HEK293 (cell line): ENCODE results near the gene MRPL4.
"Not testable (repeated sequence)": the region's sequence is repeated elsewhere in the genome, so short reads cannot be mapped to it uniquely, and the experiment has no call there.

Source experiments
- CTCF ChIA-PET: fragments of 350-600 bp; formaldehyde crosslinking; extraction: SDS; loops from one replicate; lab custom pipeline; 2021; ENCODE audit warnings: antibody characterized with exemption; lab: Yijun Ruan, JAX
- POLR2A ChIA-PET: fragments of 300-600 bp; formaldehyde crosslinking; extraction: SDS; loops from one replicate; lab custom pipeline; 2020; ENCODE audit warnings: antibody characterized with exemption, inconsistent platforms; lab: Yijun Ruan, JAX
- H3K27ac ChIP-seq: fragments of 200-500 bp; sonication (Bioruptor generic); 2 replicates; pipeline ENCODE4 v1.5.1; 2014; ENCODE audit warnings: low read depth, low read length, control low read depth, inconsistent platforms; ENCODE audit errors: extremely low read depth
- H3K36me3 ChIP-seq, 2 experiments: fragments of 200-500 bp in 1 of 2; sonication (Bioruptor generic) in 1 of 2; 1 replicate in 1 of 2; 2 replicates in 1 of 2; pipeline ENCODE4 v1.5.1; 2014 to 2017; ENCODE audit warnings: inconsistent platforms in 2 of 2, low read length in 2 of 2; ENCODE audit not compliant: control insufficient read depth in 2 of 2, insufficient read depth in 1 of 2
- H3K4me1 ChIP-seq: fragments of 200-500 bp; sonication (Bioruptor generic); 2 replicates; pipeline ENCODE4 v1.5.1; 2014; ENCODE audit warnings: mild to moderate bottlenecking, low read length, inconsistent platforms; ENCODE audit not compliant: control insufficient read depth, insufficient read depth
- H3K4me3 ChIP-seq: 2 replicates; pipeline ENCODE4 v1.5.1; 2011; ENCODE audit warnings: low read depth, mild to moderate bottlenecking, control low read depth, low read length, moderate library complexity
- H3K9me3 ChIP-seq: fragments of 200-500 bp; sonication (Bioruptor generic); 2 replicates; pipeline ENCODE4 v1.5.1; 2014; ENCODE audit warnings: low read depth, low read length, inconsistent platforms; ENCODE audit not compliant: control insufficient read depth, insufficient read depth
- GLI4 ChIP-seq: fragments of 450-650 bp; formaldehyde crosslinking; IDR thresholded peaks from 2 replicates; pipeline ENCODE4 v1.5.1; 2016; ENCODE audit warnings: missing biosample characterization, missing genetic modification characterization
- PRDM10 ChIP-seq: fragments of 450-650 bp; formaldehyde crosslinking; IDR thresholded peaks from 2 replicates; pipeline ENCODE4 v1.5.1; 2016; ENCODE audit warnings: missing biosample characterization, missing genetic modification characterization
- ZFP3 ChIP-seq: fragments of 450-650 bp; formaldehyde crosslinking; IDR thresholded peaks from 2 replicates; pipeline ENCODE4 v1.5.1; 2016; ENCODE audit warnings: low read depth, missing biosample characterization, missing genetic modification characterization
- ZIC2 ChIP-seq: fragments of 450-650 bp; formaldehyde crosslinking; IDR thresholded peaks from 2 replicates; pipeline ENCODE4 v1.5.1; 2016; ENCODE audit warnings: missing biosample characterization, missing genetic modification characterization
- ZNF366 ChIP-seq: fragments of 450-650 bp; formaldehyde crosslinking; conservative IDR thresholded peaks from 2 replicates; pipeline ENCODE4 v1.5.1; 2016; ENCODE audit warnings: missing biosample characterization, missing genetic modification characterization
- ZNF621 ChIP-seq: fragments of 450-650 bp; formaldehyde crosslinking; IDR thresholded peaks from 2 replicates; pipeline ENCODE4 v1.5.1; 2017; ENCODE audit warnings: missing biosample characterization, missing genetic modification characterization
- ZNF626 ChIP-seq: fragments of 450-650 bp; sonication (Bioruptor Pico); formaldehyde crosslinking; IDR thresholded peaks from 2 replicates; pipeline ENCODE4 v1.5.1; 2018; ENCODE audit warnings: missing biosample characterization, missing genetic modification characterization, inconsistent platforms
- ZNF747 ChIP-seq: fragments of 450-650 bp; formaldehyde crosslinking; IDR thresholded peaks from 2 replicates; pipeline ENCODE4 v1.5.1; 2016; ENCODE audit warnings: missing biosample characterization, missing genetic modification characterization
- ZNF76 ChIP-seq: fragments of 450-650 bp; formaldehyde crosslinking; IDR thresholded peaks from 2 replicates; pipeline ENCODE4; 2016; ENCODE audit warnings: low read depth, missing biosample characterization, missing genetic modification characterization, borderline replicate concordance
- ZNF768 ChIP-seq: fragments of 450-650 bp; formaldehyde crosslinking; IDR thresholded peaks from 2 replicates; pipeline ENCODE4 v1.5.1; 2018; ENCODE audit warnings: missing biosample characterization, mild to moderate bottlenecking, missing genetic modification characterization
- ZSCAN23 ChIP-seq: fragments of 450-650 bp; formaldehyde crosslinking; IDR thresholded peaks from 2 replicates; pipeline ENCODE4 v1.5.1; 2016; ENCODE audit warnings: missing biosample characterization, missing genetic modification characterization
- TF ChIP-seq, protein P1 (sequence below): fragments of 450-650 bp; formaldehyde crosslinking; IDR thresholded peaks from 2 replicates; pipeline ENCODE4 v1.5.1; 2017; ENCODE audit warnings: missing biosample characterization, missing genetic modification characterization
- TF ChIP-seq, protein P2 (sequence below): fragments of 450-650 bp; formaldehyde crosslinking; IDR thresholded peaks from 2 replicates; pipeline ENCODE4 v1.5.1; 2016; ENCODE audit warnings: missing biosample characterization, missing genetic modification characterization

MRPL4 gene

GRCh38 chr19:10278935-10279334 is 26.9 kb downstream of the MRPL4 start:
- H3K9me3 ChIP-seq, result no peaks in the 10 kb centered on the region
- ChIA-PET CTCF (interaction anchor here (1.1 to 2.5 kb wide), 4 partner anchors 9 to 113 kb away, joined by 3 to 14 read pairs (median 4); partner anchors contain the start of gene ICAM5), POLR2A (interaction anchor here (0.6 to 0.7 kb wide), 2 partner anchors 16 to 91 kb away, joined by 3 to 4 read pairs; no protein-coding TSS in a partner anchor)
- H3K36me3 ChIP-seq, result no peaks in the 10 kb centered on the region
- H3K4me1 ChIP-seq, result no peaks in the 10 kb centered on the region
- TF ChIP-seq ZNF366 (tag by site-specific recombination), result no peak
- TF ChIP-seq ZFP3 (tag by site-specific recombination), result peak; percentile 90
- no peak for TF ChIP-seq ZSCAN23 (tag by site-specific recombination)
- TF ChIP-seq, protein P1, sequence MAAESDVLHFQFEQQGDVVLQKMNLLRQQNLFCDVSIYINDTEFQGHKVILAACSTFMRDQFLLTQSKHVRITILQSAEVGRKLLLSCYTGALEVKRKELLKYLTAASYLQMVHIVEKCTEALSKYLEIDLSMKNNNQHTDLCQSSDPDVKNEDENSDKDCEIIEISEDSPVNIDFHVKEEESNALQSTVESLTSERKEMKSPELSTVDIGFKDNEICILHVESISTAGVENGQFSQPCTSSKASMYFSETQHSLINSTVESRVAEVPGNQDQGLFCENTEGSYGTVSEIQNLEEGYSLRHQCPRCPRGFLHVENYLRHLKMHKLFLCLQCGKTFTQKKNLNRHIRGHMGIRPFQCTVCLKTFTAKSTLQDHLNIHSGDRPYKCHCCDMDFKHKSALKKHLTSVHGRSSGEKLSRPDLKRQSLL, result no peak
- TF ChIP-seq ZNF76, result no peak
- no peak overlapping the region for H3K27ac ChIP-seq
- H3K4me3 ChIP-seq, result no peak overlapping the region

- Histone ChIP-seq H3K36me3 (no peaks in the 10 kb centered on the region), H3K4me3 (no peak overlapping the region), H3K27ac (no peak overlapping the region), H3K9me3 (no peaks in the 10 kb centered on the region), H3K4me1 (no peaks in the 10 kb centered on the region)
- POLR2A ChIA-PET, result interaction anchor here (0.6 to 0.9 kb wide), 3 partner anchors 11 to 101 kb away, joined by 3 read pairs; partner anchors contain the start of gene TYK2
- TF ChIP-seq ZNF626 (tag by site-specific recombination), result no peak
- TF ChIP-seq PRDM10 (tag by site-specific recombination), result peak; percentile 50
- 0 out of 2 replicates have a peak, but pooled peaks have one; percentile 59 for TF ChIP-seq GLI4 (tag by site-specific recombination)
- CTCF ChIA-PET, result interaction anchor here (0.6 to 2.5 kb wide), 6 partner anchors 10 to 144 kb away, joined by 3 to 14 read pairs (median 4); partner anchors contain the start of gene ICAM5
Measured at GRCh38 chr19:10279737-10280442, 27.9 kb downstream of the MRPL4 start.

DNA sequence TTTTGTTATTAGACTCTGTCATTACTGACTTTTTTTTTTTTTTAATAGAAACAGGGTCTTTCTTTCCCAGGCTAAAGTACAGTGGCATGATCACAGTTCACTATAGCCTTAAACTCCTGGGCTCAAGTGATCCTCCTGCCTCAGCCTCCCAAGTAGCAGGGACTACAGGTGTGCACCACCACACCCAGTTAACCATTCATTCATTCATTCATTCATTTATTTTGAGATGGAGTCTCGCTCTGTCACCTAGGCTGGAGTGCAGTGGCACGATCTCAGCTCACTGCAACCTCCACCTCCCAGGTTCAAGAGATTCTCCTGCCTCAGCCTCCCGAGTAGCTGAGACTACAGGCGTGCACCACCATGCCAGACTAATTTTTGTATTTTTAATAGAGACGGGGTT is 30.0 kb downstream of the MRPL4 start:
- H3K27ac ChIP-seq, H3K4me1 ChIP-seq, H3K36me3 ChIP-seq, H3K9me3 ChIP-seq, CTCF ChIA-PET, H3K4me3 ChIP-seq: not testable (repeated sequence)
- POLR2A ChIA-PET, result interaction anchor here (1.7 kb wide), 1 partner anchor 98 kb away, joined by 4 read pairs; the partner anchor contains the start of gene TYK2

- no peak overlapping the region for H3K4me3 ChIP-seq
- H3K27ac ChIP-seq, result no peak overlapping the region
- H3K4me1 ChIP-seq, result no peaks in the 10 kb centered on the region; the same call in 1 of the 2 replicates
- TF ChIP-seq, protein P2, sequence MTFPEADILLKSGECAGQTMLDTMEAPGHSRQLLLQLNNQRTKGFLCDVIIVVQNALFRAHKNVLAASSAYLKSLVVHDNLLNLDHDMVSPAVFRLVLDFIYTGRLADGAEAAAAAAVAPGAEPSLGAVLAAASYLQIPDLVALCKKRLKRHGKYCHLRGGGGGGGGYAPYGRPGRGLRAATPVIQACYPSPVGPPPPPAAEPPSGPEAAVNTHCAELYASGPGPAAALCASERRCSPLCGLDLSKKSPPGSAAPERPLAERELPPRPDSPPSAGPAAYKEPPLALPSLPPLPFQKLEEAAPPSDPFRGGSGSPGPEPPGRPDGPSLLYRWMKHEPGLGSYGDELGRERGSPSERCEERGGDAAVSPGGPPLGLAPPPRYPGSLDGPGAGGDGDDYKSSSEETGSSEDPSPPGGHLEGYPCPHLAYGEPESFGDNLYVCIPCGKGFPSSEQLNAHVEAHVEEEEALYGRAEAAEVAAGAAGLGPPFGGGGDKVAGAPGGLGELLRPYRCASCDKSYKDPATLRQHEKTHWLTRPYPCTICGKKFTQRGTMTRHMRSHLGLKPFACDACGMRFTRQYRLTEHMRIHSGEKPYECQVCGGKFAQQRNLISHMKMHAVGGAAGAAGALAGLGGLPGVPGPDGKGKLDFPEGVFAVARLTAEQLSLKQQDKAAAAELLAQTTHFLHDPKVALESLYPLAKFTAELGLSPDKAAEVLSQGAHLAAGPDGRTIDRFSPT (tag by site-specific recombination), result 0 out of 2 replicates have a peak, but pooled peaks have one; percentile 36
- TF ChIP-seq ZNF621 (tag by site-specific recombination) (no peak), ZNF768 (no peak), ZIC2 (peak; percentile 57), ZNF747 (tag by site-specific recombination) (no peak)
- CTCF ChIA-PET, result interaction anchor here (0.6 to 1.1 kb wide), 3 partner anchors 8 to 53 kb away, joined by 4 to 5 read pairs (median 4); no protein-coding TSS in a partner anchor
- no peaks in the 10 kb centered on the region for H3K36me3 ChIP-seq
- POLR2A ChIA-PET, result interaction anchor here (0.5 to 1.7 kb wide), 2 partner anchors 94 to 97 kb away, joined by 4 read pairs; partner anchors contain the start of gene TYK2
- H3K9me3 ChIP-seq, result no peaks in the 10 kb centered on the region
Measured at GRCh38 chr19:10283301-10284064, 31.5 kb downstream of the MRPL4 start.
